GM12878 (cell line): Measurements from ENCODE around the gene PDZK1.
A peak's percentile ranks its signal among the peaks of the same experiment; 100 is the strongest.

Experiments used
- CBX5 ChIP-seq: sonication (generic); IDR thresholded peaks from 2 replicates; pipeline ENCODE4 v1.6.1; 2016; ENCODE audit warnings: low read depth, moderate library complexity, mild to moderate bottlenecking, inconsistent platforms
- CTCF ChIP-seq, 3 experiments: IDR thresholded peaks in 2 of 3; conservative IDR thresholded peaks in 1 of 3; 2 replicates each; pipeline ENCODE4 v1.5.1; 2011; ENCODE audit warnings: low read depth in 3 of 3, low read length in 3 of 3, mild to moderate bottlenecking in 3 of 3, control low read depth in 2 of 3, moderate library complexity in 2 of 3, inconsistent platforms in 1 of 3, mixed read lengths in 1 of 3; ENCODE audit not compliant: control insufficient read depth in 2 of 3, insufficient read depth in 1 of 3; ENCODE audit errors: extremely low read depth in 1 of 3
- ELK1 ChIP-seq: IDR thresholded peaks from 2 replicates; pipeline ENCODE4 v1.6.1; 2012; ENCODE audit warnings: low read depth, low read length, improper control_type of control experiment
- KAT2A ChIP-seq: conservative IDR thresholded peaks from 2 replicates; pipeline ENCODE4 v1.6.1; 2011; ENCODE audit warnings: low read depth, low read length; ENCODE audit not compliant: control insufficient read depth
- MAX ChIP-seq: IDR thresholded peaks from 2 replicates; pipeline ENCODE4 v1.6.1; 2012; ENCODE audit warnings: low read depth, low read length, improper control_type of control experiment
- TAF1 ChIP-seq: IDR thresholded peaks from 2 replicates; pipeline ENCODE4 v1.6.1; 2011; ENCODE audit warnings: mild to moderate bottlenecking, low read depth, low read length, borderline replicate concordance

- TF ChIP-seq CBX5 (no peak), CTCF (IDR thresholded peaks at IDR 0.05 in 2 of 3, conservative IDR thresholded peaks at IDR 0.05 in 1 of 3; ENCODE audit: control insufficient read depth in 2 of 3, extremely low read depth in 1 of 3, insufficient read depth in 1 of 3, low read depth in 3 of 3, low read length in 3 of 3) (peak; percentile 79 to 91 (median 90); a peak in 5 of 6 replicates), MAX (no peak), ELK1 (no peak), KAT2A (no peak), TAF1 (no peak)
Measured at GRCh38 chr1:145720878-145721671, 13.9 kb upstream of the PDZK1 start.
